OCI-LY1 (cell line): ENCODE measurements around the gene TMEM151B.

Experiments
- H2AFZ ChIP-seq: fragments of 200-600 bp; sonication (generic), shearing (Covaris generic); 2 replicates; pipeline ENCODE4 v1.6.0; 2014; ENCODE audit warnings: antibody characterized with exemption, mild to moderate bottlenecking, low read length
- H3F3A ChIP-seq: fragments of 200-600 bp; sonication (generic), shearing (Covaris generic); 2 replicates; pipeline ENCODE4 v1.6.0; 2014; ENCODE audit warnings: mild to moderate bottlenecking, antibody characterized with exemption, low read length, moderate library complexity; ENCODE audit not compliant: insufficient read depth
- H3K27ac ChIP-seq: fragments of 200-600 bp; sonication (generic); 2 replicates; pipeline ENCODE4 v1.5.1; 2014; ENCODE audit warnings: low read length, mixed run types, mild to moderate bottlenecking, low read depth; ENCODE audit not compliant: poor library complexity, severe bottlenecking
- H3K27me3 ChIP-seq: fragments of 200-600 bp; sonication (generic); 2 replicates; pipeline ENCODE4 v1.6.0; 2014; ENCODE audit warnings: antibody characterized with exemption, mild to moderate bottlenecking, low read length, moderate library complexity; ENCODE audit not compliant: insufficient read depth
- H3K36me3 ChIP-seq: fragments of 200-600 bp; sonication (generic); 2 replicates; pipeline ENCODE4 v1.6.1; 2014; ENCODE audit warnings: mild to moderate bottlenecking, antibody characterized with exemption, low read length, moderate library complexity, mixed read lengths; ENCODE audit not compliant: insufficient read depth
- H3K4me1 ChIP-seq: fragments of 200-600 bp; sonication (generic); 2 replicates; pipeline ENCODE4 v1.5.1; 2014; ENCODE audit warnings: mild to moderate bottlenecking, low read length, moderate library complexity; ENCODE audit not compliant: insufficient read depth, severe bottlenecking
- H3K4me2 ChIP-seq: fragments of 200-600 bp; sonication (generic), shearing (Covaris generic); 2 replicates; pipeline ENCODE4 v1.6.1; 2014; ENCODE audit warnings: low read length
- H3K4me3 ChIP-seq: fragments of 200-600 bp; sonication (generic); 2 replicates; pipeline ENCODE4 v1.5.1; 2014; ENCODE audit warnings: low read length, low read depth, mild to moderate bottlenecking, mixed read lengths; ENCODE audit not compliant: poor library complexity, severe bottlenecking
- H3K79me2 ChIP-seq: fragments of 200-600 bp; shearing (Covaris generic); 2 replicates; pipeline ENCODE4 v1.6.1; 2016; ENCODE audit warnings: mixed run types, low read length, mixed read lengths; ENCODE audit not compliant: insufficient read depth
- H3K9ac ChIP-seq: fragments of 200-600 bp; sonication (generic), shearing (Covaris generic); 2 replicates; pipeline ENCODE4 v1.6.1; 2014; ENCODE audit warnings: mild to moderate bottlenecking, low read length, mixed read lengths
- H3K9me2 ChIP-seq: fragments of 200-600 bp; sonication (generic), shearing (Covaris generic); 2 replicates; pipeline ENCODE4 v1.6.1; 2014; ENCODE audit warnings: low read depth, mild to moderate bottlenecking, low read length, mixed read lengths
- H3K9me3 ChIP-seq: fragments of 200-600 bp; shearing (Covaris generic); 2 replicates; pipeline ENCODE4 v1.6.1; 2014; ENCODE audit warnings: low read length, mixed read lengths
- H4K20me1 ChIP-seq: fragments of 200-600 bp; sonication (generic), shearing (Covaris generic); 2 replicates; pipeline ENCODE4 v1.6.0; 2016; ENCODE audit warnings: mild to moderate bottlenecking, low read length; ENCODE audit not compliant: insufficient read depth
- CTCF ChIP-seq: fragments of 200-600 bp; sonication (generic), shearing (Covaris generic); IDR thresholded peaks from 2 replicates; pipeline ENCODE4 v1.5.1; 2017; ENCODE audit warnings: mild to moderate bottlenecking, antibody characterized with exemption, low read length, moderate library complexity, mixed read lengths
- EZH2 ChIP-seq: fragments of 200-600 bp; sonication (generic), shearing (Covaris generic); IDR thresholded peaks from 2 replicates; pipeline ENCODE4 v1.8.0; 2017; ENCODE audit warnings: borderline replicate concordance, mixed run types, mild to moderate bottlenecking, antibody characterized with exemption, low read length, moderate library complexity, mixed read lengths

The TMEM151B gene

GRCh38 chr6:44306710-44307109, 36.5 kb downstream of the TMEM151B start:
- no peak overlapping the region for H3K9ac ChIP-seq
- H2AFZ ChIP-seq: no peak overlapping the region
- H3K9me3 ChIP-seq: no peaks in the 10 kb centered on the region
- no peaks in the 10 kb centered on the region for H3K79me2 ChIP-seq
- no peak for TF ChIP-seq EZH2
- TF ChIP-seq CTCF: no peak
- no peaks in the 10 kb centered on the region for H3K27me3 ChIP-seq
- no peaks in the 10 kb centered on the region for H3K9me2 ChIP-seq
- no peak overlapping the region for H3K4me3 ChIP-seq
- H4K20me1 ChIP-seq: no peaks in the 10 kb centered on the region
- peaks cover 86% of the 10 kb centered on the region for H3K36me3 ChIP-seq
- no peak overlapping the region for H3K27ac ChIP-seq
- no peak overlapping the region for H3K4me2 ChIP-seq
- H3K4me1 ChIP-seq: peaks cover 2% of the 10 kb centered on the region
- no peaks in the 10 kb centered on the region for H3F3A ChIP-seq

DNA sequence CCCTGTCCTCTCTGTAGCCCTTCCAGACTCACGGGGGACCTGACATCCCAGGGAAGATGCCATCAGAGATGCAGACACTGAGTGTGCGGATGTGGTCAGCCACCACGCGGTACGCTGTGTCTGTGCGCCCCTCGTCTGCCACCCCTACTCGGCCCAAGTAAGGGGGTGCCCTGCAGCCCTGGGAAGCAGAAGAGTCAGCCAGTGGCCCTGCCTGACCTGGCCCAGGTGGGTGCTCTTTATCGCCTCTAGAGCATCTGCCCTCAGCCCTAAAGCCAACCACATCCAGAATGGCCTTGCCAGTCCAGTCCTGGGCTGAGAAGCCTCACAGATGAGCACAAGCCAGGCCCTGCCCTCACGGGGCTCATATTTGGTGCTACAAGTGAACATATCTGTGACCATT, 37.0 kb downstream of the TMEM151B start:
- H3K9me2 ChIP-seq: no peaks in the 10 kb centered on the region
- H3F3A ChIP-seq: no peaks in the 10 kb centered on the region
- H3K27me3 ChIP-seq: no peaks in the 10 kb centered on the region
- no peak overlapping the region for H3K4me3 ChIP-seq
- H3K36me3 ChIP-seq: peaks cover 86% of the 10 kb centered on the region
- no peak overlapping the region for H3K4me2 ChIP-seq
- no peaks in the 10 kb centered on the region for H3K9me3 ChIP-seq
- no peaks in the 10 kb centered on the region for H3K79me2 ChIP-seq
- H3K9ac ChIP-seq: no peak overlapping the region
- H4K20me1 ChIP-seq: no peaks in the 10 kb centered on the region
- peaks cover 7% of the 10 kb centered on the region for H3K4me1 ChIP-seq
- no peak for TF ChIP-seq EZH2
- TF ChIP-seq CTCF: no peak
- no peak overlapping the region for H2AFZ ChIP-seq
- no peak overlapping the region for H3K27ac ChIP-seq

DNA sequence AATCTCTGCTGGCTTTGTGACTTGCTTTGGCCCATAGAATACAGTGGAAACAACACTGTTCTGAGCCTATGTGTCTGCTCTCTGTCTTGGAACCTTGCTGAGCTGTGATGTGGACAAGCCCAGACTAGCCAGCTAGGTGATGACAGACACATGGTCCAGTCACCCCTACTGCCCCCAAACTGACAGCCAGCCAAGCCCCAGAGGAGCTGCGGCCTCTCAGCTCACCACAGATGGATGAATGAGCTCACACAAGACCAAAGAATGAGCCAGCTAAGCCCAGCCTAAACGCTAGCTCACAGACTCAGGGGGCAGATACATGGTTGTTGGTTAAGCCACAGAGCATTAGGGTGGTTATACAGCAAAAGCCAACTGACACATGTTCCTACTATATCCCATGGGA, 38.8 kb downstream of the TMEM151B start:
- Histone ChIP-seq H3K79me2 (no peaks in the 10 kb centered on the region), H3K9me2 (no peaks in the 10 kb centered on the region), H3K27me3 (no peaks in the 10 kb centered on the region), H3K27ac (no peak overlapping the region), H3K36me3 (peaks cover 67% of the 10 kb centered on the region), H3F3A (no peaks in the 10 kb centered on the region), H2AFZ (no peak overlapping the region), H4K20me1 (no peaks in the 10 kb centered on the region), H3K9me3 (no peaks in the 10 kb centered on the region), H3K4me2 (no peak overlapping the region), H3K4me1 (peaks cover 11% of the 10 kb centered on the region), H3K4me3 (no peak overlapping the region), H3K9ac (no peak overlapping the region)
- no peak for TF ChIP-seq EZH2
- TF ChIP-seq CTCF: no peak
